HepG2 (cell line): ENCODE results near the gene ZNF593OS. TPM values are rescaled to one million over a fixed set of nuclear protein-coding genes. Genes with fewer than 3 reads are reported as not detected.

Experiments
- MAZ ChIP-seq, 2 experiments: sonication (generic) in 1 of 2; formaldehyde crosslinking in 1 of 2; IDR thresholded peaks; 2 replicates each; pipeline versions ENCODE4 v1.5.0 to v1.6.1; 2012 to 2020; ENCODE audit warnings: low read depth in 2 of 2, mild to moderate bottlenecking in 2 of 2, borderline replicate concordance in 1 of 2, improper control_type of control experiment in 1 of 2, low read length in 1 of 2, missing genetic modification reagents in 1 of 2, moderate library complexity in 1 of 2
- NFE2 ChIP-seq: sonication (generic); formaldehyde crosslinking; IDR thresholded peaks from 2 replicates; pipeline ENCODE4 v1.4.0; 2020; ENCODE audit warnings: missing genetic modification reagents
- NRL ChIP-seq: sonication (generic); formaldehyde crosslinking; IDR thresholded peaks from 2 replicates; pipeline ENCODE4 v1.5.0; 2020; ENCODE audit warnings: missing genetic modification reagents, mild to moderate bottlenecking, moderate library complexity, borderline replicate concordance
- POLR2A ChIP-seq, 2 experiments: IDR thresholded peaks; 2 replicates each; pipeline ENCODE4 v1.6.1; 2011; ENCODE audit warnings: low read depth in 2 of 2, low read length in 2 of 2, mild to moderate bottlenecking in 1 of 2, moderate library complexity in 1 of 2; ENCODE audit not compliant: insufficient read depth in 1 of 2
- SP140L ChIP-seq: sonication (generic); formaldehyde crosslinking; IDR thresholded peaks from 2 replicates; pipeline ENCODE4 v1.4.0; 2020; ENCODE audit warnings: missing genetic modification reagents, borderline replicate concordance
- ZNF143 ChIP-seq: sonication (generic); formaldehyde crosslinking; IDR thresholded peaks from 2 replicates; pipeline ENCODE4 v1.4.0; 2020; ENCODE audit warnings: missing genetic modification reagents
- ZNF329 ChIP-seq: sonication (generic); formaldehyde crosslinking; IDR thresholded peaks from 2 replicates; pipeline ENCODE4 v1.9.0; 2021; ENCODE audit warnings: low read depth, mild to moderate bottlenecking, missing genetic modification reagents
- ZNF446 ChIP-seq: sonication (generic); formaldehyde crosslinking; IDR thresholded peaks from 2 replicates; pipeline ENCODE4 v1.5.0; 2020; ENCODE audit warnings: mild to moderate bottlenecking, missing genetic modification reagents
- ZNF589 ChIP-seq: sonication (generic); formaldehyde crosslinking; conservative IDR thresholded peaks from 2 replicates; pipeline ENCODE4 v1.8.0; 2022; ENCODE audit warnings: mild to moderate bottlenecking, moderate library complexity, missing genetic modification reagents
- ZNF777 ChIP-seq: sonication (generic); formaldehyde crosslinking; IDR thresholded peaks from 2 replicates; pipeline ENCODE4 v1.4.0; 2020; ENCODE audit warnings: missing genetic modification reagents
- polyA plus RNA-seq, 8 experiments: library from polyadenylated mRNA; depleted of rRNA in 3 of 8; stranded (reverse) in 7 of 8; unstranded in 1 of 8; fragments of >200 nt; fragmentation: Illumina TruSeq in 4 of 8; extraction: Trizol in 4 of 8; gene quantifications; 2 replicates each; pipeline versions ENCODE4 v1.2.1 to v1.2.3, GENCODE V29; 2011 to 2016; ENCODE audit warnings: low read depth in 4 of 8, missing spikeins in 1 of 8, mixed read lengths in 1 of 8; ENCODE audit not compliant: insufficient read depth in 1 of 8
- total RNA-seq, 5 experiments: library from RNA; depleted of rRNA; stranded (reverse); fragments of >200 nt; fragmentation: Illumina TruSeq; extraction: Trizol; gene quantifications; 2 replicates each; pipeline ENCODE4 v1.2.3, GENCODE V29; 2016; ENCODE audit warnings: low read depth in 1 of 5
- TF ChIP-seq, protein P1 (sequence below): IDR thresholded peaks from 2 replicates; pipeline ENCODE4 v1.6.1; 2016; ENCODE audit warnings: missing compliant biosample characterization, missing genetic modification reagents, borderline replicate concordance
- TF ChIP-seq, protein P2 (sequence below): sonication (generic); formaldehyde crosslinking; IDR thresholded peaks from 2 replicates; pipeline ENCODE4 v1.8.1; 2023; ENCODE audit warnings: mild to moderate bottlenecking, moderate library complexity, missing genetic modification reagents
- TF ChIP-seq, protein P3 (sequence below): sonication (generic); formaldehyde crosslinking; IDR thresholded peaks from 2 replicates; pipeline ENCODE4 v1.4.0; 2020; ENCODE audit warnings: missing genetic modification reagents
- TF ChIP-seq, protein P4 (sequence below): sonication (generic); formaldehyde crosslinking; IDR thresholded peaks from 2 replicates; pipeline ENCODE4 v1.9.0; 2022; ENCODE audit warnings: low read depth, missing genetic modification reagents
- TF ChIP-seq, protein P5 (sequence below): sonication (generic); formaldehyde crosslinking; IDR thresholded peaks from 2 replicates; pipeline ENCODE4 v1.5.0; 2020; ENCODE audit warnings: mild to moderate bottlenecking, missing genetic modification reagents, borderline replicate concordance
- TF ChIP-seq, protein P6 (sequence below): sonication (generic); formaldehyde crosslinking; IDR thresholded peaks from 2 replicates; pipeline ENCODE4 v1.8.0; 2022; ENCODE audit warnings: low read depth, missing genetic modification reagents

The ZNF593OS gene
- total and polyA plus RNA-seq, 2 of the 13 experiments (the other 11 are each of a cell fraction or from before 2014, with no cell fraction given) = not detected

DNA sequence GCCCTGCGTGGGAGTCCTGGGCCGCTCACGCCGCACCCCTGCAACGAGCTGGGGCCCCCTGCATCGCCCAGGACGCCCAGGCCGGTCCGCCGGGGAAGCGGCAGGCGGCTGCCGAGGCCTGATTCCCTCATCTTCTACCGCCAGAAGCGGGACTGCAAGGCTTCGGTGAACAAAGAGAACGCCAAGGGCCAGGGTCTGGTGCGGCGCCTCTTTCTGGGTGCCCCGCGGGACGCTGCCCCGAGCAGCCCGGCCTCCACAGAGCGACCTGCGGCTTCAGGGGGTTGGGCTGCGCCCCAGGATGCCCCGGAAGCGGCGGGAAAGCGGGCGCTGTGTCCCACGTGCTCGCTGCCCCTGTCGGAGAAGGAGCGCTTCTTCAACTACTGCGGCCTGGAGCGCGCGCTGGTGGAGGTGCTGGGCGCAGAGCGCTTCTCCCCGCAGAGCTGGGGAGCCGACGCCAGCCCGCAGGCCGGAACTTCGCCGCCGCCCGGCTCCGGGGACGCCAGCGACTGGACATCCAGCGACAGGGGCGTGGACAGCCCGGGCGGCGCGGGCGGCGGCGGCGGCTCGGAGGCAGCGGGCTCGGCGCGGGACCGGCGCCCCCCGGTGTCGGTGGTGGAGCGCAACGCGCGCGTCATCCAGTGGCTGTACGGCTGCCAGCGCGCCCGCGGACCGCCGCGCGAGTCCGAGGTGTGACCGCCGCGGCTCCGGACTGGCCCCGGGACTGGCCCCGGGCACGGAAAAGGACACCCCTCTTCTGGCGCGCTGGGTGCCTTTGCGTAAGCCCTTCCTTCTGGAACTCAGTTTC, 10.0 kb downstream of the ZNF593OS start (continued):
- TF ChIP-seq NRL (0 out of 2 replicates have a peak, but pooled peaks have one; percentile 54), NFE2 (CRISPR knock-in tag) (no peak), ZNF446 (no peak), MAZ (IDR thresholded peaks at IDR 0.05; ENCODE audit: borderline replicate concordance, low read depth, low read length) (no peak), MAZ (CRISPR knock-in tag; IDR thresholded peaks at IDR 0.05; ENCODE audit: low read depth) (peak; percentile 37; the same call in 1 of the 2 replicates), SP140L (no peak), ZNF589 (CRISPR knock-in tag) (0 out of 2 replicates have a peak, but pooled peaks have one; percentile 14), ZNF777 (peak; percentile 52; the same call in 1 of the 2 replicates), POLR2A (IDR thresholded peaks at IDR 0.05; ENCODE audit: insufficient read depth in 1 of 2, low read depth in 2 of 2, low read length in 2 of 2) (no peak), ZNF143 (CRISPR knock-in tag) (peak; percentile 39; the same call in 1 of the 2 replicates), ZNF329 (0 out of 2 replicates have a peak, but pooled peaks have one; percentile 34)
- TF ChIP-seq, protein P1, sequence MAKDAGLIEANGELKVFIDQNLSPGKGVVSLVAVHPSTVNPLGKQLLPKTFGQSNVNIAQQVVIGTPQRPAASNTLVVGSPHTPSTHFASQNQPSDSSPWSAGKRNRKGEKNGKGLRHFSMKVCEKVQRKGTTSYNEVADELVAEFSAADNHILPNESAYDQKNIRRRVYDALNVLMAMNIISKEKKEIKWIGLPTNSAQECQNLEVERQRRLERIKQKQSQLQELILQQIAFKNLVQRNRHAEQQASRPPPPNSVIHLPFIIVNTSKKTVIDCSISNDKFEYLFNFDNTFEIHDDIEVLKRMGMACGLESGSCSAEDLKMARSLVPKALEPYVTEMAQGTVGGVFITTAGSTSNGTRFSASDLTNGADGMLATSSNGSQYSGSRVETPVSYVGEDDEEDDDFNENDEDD (CRISPR knock-in tag) = peak; percentile 92; the same call in 1 of the 2 replicates
- TF ChIP-seq, protein P2, sequence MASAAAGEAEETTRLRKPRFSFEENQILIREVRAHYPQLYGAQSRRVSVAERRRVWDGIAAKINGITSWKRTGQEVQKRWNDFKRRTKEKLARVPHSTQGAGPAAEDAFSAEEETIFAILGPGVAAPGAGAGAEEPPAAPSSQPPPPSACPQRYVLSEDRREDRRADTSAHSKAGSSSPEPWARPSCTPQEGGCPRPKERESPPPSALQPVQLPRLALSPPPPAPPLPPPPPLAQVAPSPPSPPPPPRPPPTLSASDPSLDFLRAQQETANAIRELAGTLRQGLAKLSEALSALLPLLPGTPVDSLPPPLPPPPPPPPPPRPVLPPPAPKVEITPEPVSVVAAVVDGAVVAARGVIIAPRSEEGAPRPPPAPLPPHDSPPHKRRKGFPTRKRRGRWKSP = 0 out of 2 replicates have a peak, but pooled peaks have one; percentile 57
- TF ChIP-seq, protein P3, sequence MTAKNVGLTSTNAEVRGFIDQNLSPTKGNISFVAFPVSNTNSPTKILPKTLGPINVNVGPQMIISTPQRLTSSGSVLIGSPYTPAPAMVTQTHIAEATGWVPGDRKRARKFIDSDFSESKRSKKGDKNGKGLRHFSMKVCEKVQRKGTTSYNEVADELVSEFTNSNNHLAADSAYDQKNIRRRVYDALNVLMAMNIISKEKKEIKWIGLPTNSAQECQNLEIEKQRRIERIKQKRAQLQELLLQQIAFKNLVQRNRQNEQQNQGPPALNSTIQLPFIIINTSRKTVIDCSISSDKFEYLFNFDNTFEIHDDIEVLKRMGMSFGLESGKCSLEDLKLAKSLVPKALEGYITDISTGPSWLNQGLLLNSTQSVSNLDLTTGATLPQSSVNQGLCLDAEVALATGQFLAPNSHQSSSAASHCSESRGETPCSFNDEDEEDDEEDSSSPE (CRISPR knock-in tag) = peak; percentile 78
- TF ChIP-seq, protein P4, sequence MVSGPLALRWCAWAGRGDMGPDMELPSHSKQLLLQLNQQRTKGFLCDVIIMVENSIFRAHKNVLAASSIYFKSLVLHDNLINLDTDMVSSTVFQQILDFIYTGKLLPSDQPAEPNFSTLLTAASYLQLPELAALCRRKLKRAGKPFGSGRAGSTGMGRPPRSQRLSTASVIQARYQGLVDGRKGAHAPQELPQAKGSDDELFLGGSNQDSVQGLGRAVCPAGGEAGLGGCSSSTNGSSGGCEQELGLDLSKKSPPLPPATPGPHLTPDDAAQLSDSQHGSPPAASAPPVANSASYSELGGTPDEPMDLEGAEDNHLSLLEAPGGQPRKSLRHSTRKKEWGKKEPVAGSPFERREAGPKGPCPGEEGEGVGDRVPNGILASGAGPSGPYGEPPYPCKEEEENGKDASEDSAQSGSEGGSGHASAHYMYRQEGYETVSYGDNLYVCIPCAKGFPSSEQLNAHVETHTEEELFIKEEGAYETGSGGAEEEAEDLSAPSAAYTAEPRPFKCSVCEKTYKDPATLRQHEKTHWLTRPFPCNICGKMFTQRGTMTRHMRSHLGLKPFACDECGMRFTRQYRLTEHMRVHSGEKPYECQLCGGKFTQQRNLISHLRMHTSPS (CRISPR knock-in tag) = peak; percentile 22; the same call in 1 of the 2 replicates
- TF ChIP-seq, protein P5, sequence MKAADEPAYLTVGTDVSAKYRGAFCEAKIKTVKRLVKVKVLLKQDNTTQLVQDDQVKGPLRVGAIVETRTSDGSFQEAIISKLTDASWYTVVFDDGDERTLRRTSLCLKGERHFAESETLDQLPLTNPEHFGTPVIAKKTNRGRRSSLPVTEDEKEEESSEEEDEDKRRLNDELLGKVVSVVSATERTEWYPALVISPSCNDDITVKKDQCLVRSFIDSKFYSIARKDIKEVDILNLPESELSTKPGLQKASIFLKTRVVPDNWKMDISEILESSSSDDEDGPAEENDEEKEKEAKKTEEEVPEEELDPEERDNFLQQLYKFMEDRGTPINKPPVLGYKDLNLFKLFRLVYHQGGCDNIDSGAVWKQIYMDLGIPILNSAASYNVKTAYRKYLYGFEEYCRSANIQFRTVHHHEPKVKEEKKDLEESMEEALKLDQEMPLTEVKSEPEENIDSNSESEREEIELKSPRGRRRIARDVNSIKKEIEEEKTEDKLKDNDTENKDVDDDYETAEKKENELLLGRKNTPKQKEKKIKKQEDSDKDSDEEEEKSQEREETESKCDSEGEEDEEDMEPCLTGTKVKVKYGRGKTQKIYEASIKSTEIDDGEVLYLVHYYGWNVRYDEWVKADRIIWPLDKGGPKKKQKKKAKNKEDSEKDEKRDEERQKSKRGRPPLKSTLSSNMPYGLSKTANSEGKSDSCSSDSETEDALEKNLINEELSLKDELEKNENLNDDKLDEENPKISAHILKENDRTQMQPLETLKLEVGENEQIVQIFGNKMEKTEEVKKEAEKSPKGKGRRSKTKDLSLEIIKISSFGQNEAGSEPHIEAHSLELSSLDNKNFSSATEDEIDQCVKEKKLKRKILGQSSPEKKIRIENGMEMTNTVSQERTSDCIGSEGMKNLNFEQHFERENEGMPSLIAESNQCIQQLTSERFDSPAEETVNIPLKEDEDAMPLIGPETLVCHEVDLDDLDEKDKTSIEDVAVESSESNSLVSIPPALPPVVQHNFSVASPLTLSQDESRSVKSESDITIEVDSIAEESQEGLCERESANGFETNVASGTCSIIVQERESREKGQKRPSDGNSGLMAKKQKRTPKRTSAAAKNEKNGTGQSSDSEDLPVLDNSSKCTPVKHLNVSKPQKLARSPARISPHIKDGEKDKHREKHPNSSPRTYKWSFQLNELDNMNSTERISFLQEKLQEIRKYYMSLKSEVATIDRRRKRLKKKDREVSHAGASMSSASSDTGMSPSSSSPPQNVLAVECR (CRISPR knock-in tag) = no peak
- TF ChIP-seq, protein P6, sequence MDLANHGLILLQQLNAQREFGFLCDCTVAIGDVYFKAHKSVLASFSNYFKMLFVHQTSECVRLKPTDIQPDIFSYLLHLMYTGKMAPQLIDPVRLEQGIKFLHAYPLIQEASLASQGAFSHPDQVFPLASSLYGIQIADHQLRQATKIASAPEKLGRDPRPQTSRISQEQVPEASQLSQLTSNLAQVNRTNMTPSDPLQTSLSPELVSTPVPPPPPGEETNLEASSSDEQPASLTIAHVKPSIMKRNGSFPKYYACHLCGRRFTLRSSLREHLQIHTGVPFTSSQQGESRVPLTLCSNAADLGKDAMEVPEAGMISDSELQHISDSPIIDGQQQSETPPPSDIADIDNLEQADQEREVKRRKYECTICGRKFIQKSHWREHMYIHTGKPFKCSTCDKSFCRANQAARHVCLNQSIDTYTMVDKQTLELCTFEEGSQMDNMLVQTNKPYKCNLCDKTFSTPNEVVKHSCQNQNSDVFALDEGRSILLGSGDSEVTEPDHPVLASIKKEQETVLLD (CRISPR knock-in tag) = peak; percentile 65
